Stimulated activated CD4-positive, alpha-beta T cell treated with anti-CD3 and anti-CD28 coated beads, TNF-alpha, amount 100 ng/mL, for 1 hour (primary cell): ENCODE measurements around the gene CIP2A.
"Not testable (repeated sequence)": the region's sequence is repeated elsewhere in the genome, so short reads cannot be mapped to it uniquely, and the experiment has no call there.

Experiments
- DNase-seq, 3 donors: peaks; one replicate each; pipeline ENCODE4 v3.0.0-alpha.2; 2020; ENCODE audit warnings: low read depth in 3 of 3, low spot score in 1 of 3

CIP2A gene

GRCh38 chr3:108589081-108589997, at the start of gene CIP2A, which contains the start of gene DZIP3:
Gene CIP2A, minus strand, starts transcription at chr3:108589438. Its CDS starts 63 bp downstream, at chr3:108589375.
Gene DZIP3, plus strand, starts transcription at chr3:108589722. Its CDS starts 15,685 bp downstream, at chr3:108605407.
- peak; percentile 52 to 73 (median 57) for DNase-seq

GRCh38 chr3:108629974-108630373, 40.7 kb upstream of the CIP2A start:
- no peak for DNase-seq

GRCh38 chr3:108623504-108623903, 34.3 kb upstream of the CIP2A start:
- no peak for DNase-seq

GRCh38 chr3:108620250-108620649, 31.0 kb upstream of the CIP2A start:
- no peak for DNase-seq

- DNase-seq = not testable (repeated sequence)
These were observed 26.9 kb upstream of the CIP2A start for GRCh38 chr3:108616090-108616489.

GRCh38 chr3:108610651-108611050, 21.4 kb upstream of the CIP2A start:
- no peak for DNase-seq

GRCh38 chr3:108608750-108609149, 19.5 kb upstream of the CIP2A start:
- no peak for DNase-seq

GRCh38 chr3:108605491-108605890, 16.3 kb upstream of the CIP2A start:
- DNase-seq = no peak

GRCh38 chr3:108605028-108605427, 15.8 kb upstream of the CIP2A start:
- no peak for DNase-seq

GRCh38 chr3:108603691-108604090, 14.5 kb upstream of the CIP2A start:
- no peak for DNase-seq

GRCh38 chr3:108602935-108603294, 13.7 kb upstream of the CIP2A start:
- no peak for DNase-seq

GRCh38 chr3:108602249-108602934, 13.2 kb upstream of the CIP2A start:
- no peak for DNase-seq

GRCh38 chr3:108599677-108600409, 10.6 kb upstream of the CIP2A start:
- no peak for DNase-seq

- DNase-seq = no peak
These were observed 9.1 kb upstream of the CIP2A start for GRCh38 chr3:108598375-108598774.

GRCh38 chr3:108595321-108595720, 6.1 kb upstream of the CIP2A start:
- no peak for DNase-seq

- no peak for DNase-seq
These were observed 1.2 kb upstream of the CIP2A start for GRCh38 chr3:108590460-108590859.

- no peak for DNase-seq
These were observed 723 bp upstream of the CIP2A start for GRCh38 chr3:108589998-108590323.

- DNase-seq = no peak
These were observed 637 bp downstream of the CIP2A start for GRCh38 chr3:108588601-108589000.

GRCh38 chr3:108578064-108578463, 11.2 kb downstream of the CIP2A start:
- no peak for DNase-seq

GRCh38 chr3:108569336-108569735, 19.9 kb downstream of the CIP2A start:
- DNase-seq = no peak

- no peak for DNase-seq
These were observed 22.6 kb downstream of the CIP2A start for GRCh38 chr3:108566599-108566998.

GRCh38 chr3:108565506-108565905, 23.7 kb downstream of the CIP2A start:
- no peak for DNase-seq
